Medulla oblongata (tissue), 1 donor: ENCODE results near the gene POM121.
"Not testable (repeated sequence)": the region's sequence is repeated elsewhere in the genome, so short reads cannot be mapped to it uniquely, and the experiment has no call there.

ENCODE experiments used
- DNase-seq: peaks from one replicate; pipeline ENCODE4 v3.0.0-alpha.2; 2015; ENCODE audit errors: extremely low spot score

The POM121 gene

GRCh38 chr7:72949686-72950085, 24.8 kb downstream of the POM121 start:
- not testable (repeated sequence) for DNase-seq

GRCh38 chr7:72950432-72950831, 25.5 kb downstream of the POM121 start:
- not testable (repeated sequence) for DNase-seq

- not testable (repeated sequence) for DNase-seq
These were observed 29.1 kb downstream of the POM121 start for GRCh38 chr7:72953901-72954562.

- DNase-seq: not testable (repeated sequence)
These were observed 29.8 kb downstream of the POM121 start for GRCh38 chr7:72954563-72955198.

- DNase-seq: not testable (repeated sequence)
These were observed 35.1 kb downstream of the POM121 start for GRCh38 chr7:72960029-72960428.

- not testable (repeated sequence) for DNase-seq
These were observed 35.9 kb downstream of the POM121 start for GRCh38 chr7:72960626-72961345.

GRCh38 chr7:72961346-72961650, 36.4 kb downstream of the POM121 start:
- not testable (repeated sequence) for DNase-seq

- DNase-seq: not testable (repeated sequence)
These were observed 38.2 kb downstream of the POM121 start for GRCh38 chr7:72963056-72963455.

GRCh38 chr7:72965186-72965975, 40.5 kb downstream of the POM121 start:
- not testable (repeated sequence) for DNase-seq

- not testable (repeated sequence) for DNase-seq
These were observed 42.0 kb downstream of the POM121 start for GRCh38 chr7:72966892-72967291.

GRCh38 chr7:72968980-72969516, 44.2 kb downstream of the POM121 start, which contains the start of gene TRIM74:
TRIM74 (minus strand) TSS chr7:72969466; CDS start chr7:72966157, 3,309 bp downstream.
- DNase-seq: not testable (repeated sequence)

GRCh38 chr7:72969688-72970087, 44.8 kb downstream of the POM121 start:
- not testable (repeated sequence) for DNase-seq

- DNase-seq: not testable (repeated sequence)
These were observed 46.6 kb downstream of the POM121 start for GRCh38 chr7:72971505-72971904.

GRCh38 chr7:72974781-72975180, 49.9 kb downstream of the POM121 start:
- DNase-seq: not testable (repeated sequence)

GRCh38 chr7:72975656-72976286, 50.9 kb downstream of the POM121 start:
- not testable (repeated sequence) for DNase-seq

GRCh38 chr7:72976434-72976833, 51.5 kb downstream of the POM121 start:
- DNase-seq: not testable (repeated sequence)

GRCh38 chr7:72980382-72980781, 55.5 kb downstream of the POM121 start:
- not testable (repeated sequence) for DNase-seq

GRCh38 chr7:72982084-72982483, 57.2 kb downstream of the POM121 start:
- not testable (repeated sequence) for DNase-seq

GRCh38 chr7:72990146-72990913, 65.4 kb downstream of the POM121 start:
- DNase-seq: not testable (repeated sequence)

- DNase-seq: not testable (repeated sequence)
These were observed 70.6 kb downstream of the POM121 start for GRCh38 chr7:72995484-72995883.
